Gastroesophageal sphincter (tissue), 3 donors: ENCODE measurements around the gene ZBED4.

ENCODE experiments used
- POLR2AphosphoS5 ChIP-seq: sonication (generic); formaldehyde crosslinking; IDR thresholded peaks from one replicate; pipeline ENCODE4 v1.6.1; 2017; ENCODE audit warnings: antibody characterized with exemption
- TF ChIP-seq, protein P1 (sequence below), 4 experiments: fragments of 200-600 bp in 2 of 4; fragments of 450-650 bp in 2 of 4; sonication (generic) in 1 of 4; IDR thresholded peaks; one replicate each; pipeline ENCODE4 v1.5.1; 2017 to 2019; ENCODE audit warnings: antibody characterized with exemption in 4 of 4, mild to moderate bottlenecking in 2 of 4, moderate library complexity in 2 of 4

GRCh38 chr22:49886346-49887063 lies 32.9 kb downstream of the ZBED4 start:
- TF ChIP-seq, protein P1, sequence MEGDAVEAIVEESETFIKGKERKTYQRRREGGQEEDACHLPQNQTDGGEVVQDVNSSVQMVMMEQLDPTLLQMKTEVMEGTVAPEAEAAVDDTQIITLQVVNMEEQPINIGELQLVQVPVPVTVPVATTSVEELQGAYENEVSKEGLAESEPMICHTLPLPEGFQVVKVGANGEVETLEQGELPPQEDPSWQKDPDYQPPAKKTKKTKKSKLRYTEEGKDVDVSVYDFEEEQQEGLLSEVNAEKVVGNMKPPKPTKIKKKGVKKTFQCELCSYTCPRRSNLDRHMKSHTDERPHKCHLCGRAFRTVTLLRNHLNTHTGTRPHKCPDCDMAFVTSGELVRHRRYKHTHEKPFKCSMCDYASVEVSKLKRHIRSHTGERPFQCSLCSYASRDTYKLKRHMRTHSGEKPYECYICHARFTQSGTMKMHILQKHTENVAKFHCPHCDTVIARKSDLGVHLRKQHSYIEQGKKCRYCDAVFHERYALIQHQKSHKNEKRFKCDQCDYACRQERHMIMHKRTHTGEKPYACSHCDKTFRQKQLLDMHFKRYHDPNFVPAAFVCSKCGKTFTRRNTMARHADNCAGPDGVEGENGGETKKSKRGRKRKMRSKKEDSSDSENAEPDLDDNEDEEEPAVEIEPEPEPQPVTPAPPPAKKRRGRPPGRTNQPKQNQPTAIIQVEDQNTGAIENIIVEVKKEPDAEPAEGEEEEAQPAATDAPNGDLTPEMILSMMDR (IDR thresholded peaks at IDR 0.05) = no peak
- TF ChIP-seq POLR2AphosphoS5 = no peak
